Naive B cell (primary cell): Measurements from ENCODE around the gene ADSS1. TPM values are rescaled to one million over a fixed set of nuclear protein-coding genes. Genes with fewer than 3 reads are reported as not detected.
A peak's percentile ranks its signal among the peaks of the same experiment; 100 is the strongest.
"Not testable (repeated sequence)": the region's sequence is repeated elsewhere in the genome, so short reads cannot be mapped to it uniquely, and the experiment has no call there.

Experiments used
- ATAC-seq, 2 donors: fragments of 150-1000 bp; cut with Tn5 transposase; 2 replicates each; pipeline ENCODE4 v1.10.0; 2021; ENCODE audit warnings: low read depth in 2 of 2, mild to moderate bottlenecking in 2 of 2, moderate library complexity in 2 of 2
- DNase-seq: peaks from one replicate; pipeline ENCODE4 v3.0.0; 2022
- H3K27ac Mint-ChIP-seq, 6 donors: one replicate each; pipeline ENCODE4 v1.8.0; 2020 to 2022; ENCODE audit warnings: mild to moderate bottlenecking in 6 of 6, mixed read lengths in 6 of 6, moderate library complexity in 5 of 6, inconsistent platforms in 2 of 6
- H3K27me3 Mint-ChIP-seq, 3 donors: one replicate each; pipeline ENCODE4 v1.8.0; 2021 to 2022; ENCODE audit warnings: mixed read lengths in 3 of 3, mild to moderate bottlenecking in 1 of 3
- H3K36me3 Mint-ChIP-seq, 2 donors: one replicate each; pipeline ENCODE4 v1.8.0; 2020 to 2022; ENCODE audit warnings: mixed read lengths in 2 of 2, inconsistent platforms in 1 of 2, mild to moderate bottlenecking in 1 of 2
- H3K4me1 Mint-ChIP-seq, 3 donors: one replicate each; pipeline ENCODE4 v1.8.0; 2020 to 2022; ENCODE audit warnings: mixed read lengths in 3 of 3, inconsistent platforms in 1 of 3, mild to moderate bottlenecking in 1 of 3, moderate library complexity in 1 of 3
- H3K4me3 Mint-ChIP-seq, 8 donors: one replicate each; pipeline ENCODE4 v1.8.0; 2020 to 2022; ENCODE audit warnings: mild to moderate bottlenecking in 8 of 8, mixed read lengths in 8 of 8, moderate library complexity in 8 of 8, inconsistent platforms in 2 of 8
- H3K9me3 Mint-ChIP-seq, 7 donors: one replicate each; pipeline ENCODE4 v1.8.0; 2020 to 2022; ENCODE audit warnings: mixed read lengths in 7 of 7, mild to moderate bottlenecking in 5 of 7, inconsistent platforms in 2 of 7, moderate library complexity in 1 of 7
- polyA plus RNA-seq, 6 donors: library from polyadenylated mRNA; unstranded; fragments of 300-500 nt; fragmentation: Illumina TruSeq; gene quantifications; one replicate each; pipeline ENCODE4 v1.2.3, GENCODE V29; 2021; ENCODE audit warnings: low read depth in 6 of 6

Gene ADSS1
- polyA plus RNA-seq, 6 donors from 2014 or later: 0.17 to 0.29 TPM; not detected in 4

GRCh38 chr14:104741108-104741802 lies 17.2 kb downstream of the ADSS1 start:
- Mint-ChIP-seq H3K9me3 (no peaks in the 10 kb centered on the region), H3K36me3 (no peaks in the 10 kb centered on the region), H3K27ac (no peak overlapping the region), H3K27me3 (no peaks in the 10 kb centered on the region), H3K4me1 (peaks cover 0 to 4% (median 0%) of the 10 kb centered on the region in 3 donors), H3K4me3 (no peak overlapping the region)
- no peak for DNase-seq
- ATAC-seq: no peak

- Mint-ChIP-seq H3K4me3 (no peak overlapping the region), H3K4me1 (peaks cover 0 to 4% (median 0%) of the 10 kb centered on the region in 3 donors), H3K36me3 (no peaks in the 10 kb centered on the region), H3K9me3 (no peaks in the 10 kb centered on the region), H3K27ac (no peak overlapping the region), H3K27me3 (no peaks in the 10 kb centered on the region)
- no peak for ATAC-seq
- no peak for DNase-seq
Measured at GRCh38 chr14:104741803-104742251, 17.8 kb downstream of the ADSS1 start.

- DNase-seq (no peak), ATAC-seq (no peak)
- H3K9me3 Mint-ChIP-seq: no peaks in the 10 kb centered on the region
- no peak overlapping the region for H3K4me3 Mint-ChIP-seq
- H3K27me3 Mint-ChIP-seq: no peaks in the 10 kb centered on the region
- no peaks in the 10 kb centered on the region for H3K36me3 Mint-ChIP-seq
- no peak overlapping the region for H3K27ac Mint-ChIP-seq
- peaks cover 0 to 4% (median 0%) of the 10 kb centered on the region in 3 donors for H3K4me1 Mint-ChIP-seq
Measured at GRCh38 chr14:104742586-104743455, 18.8 kb downstream of the ADSS1 start.

GRCh38 chr14:104743461-104744380 lies 19.7 kb downstream of the ADSS1 start:
- no peak for ATAC-seq
- H3K9me3 Mint-ChIP-seq: no peaks in the 10 kb centered on the region
- H3K27ac Mint-ChIP-seq: no peak overlapping the region

GRCh38 chr14:104744484-104744883 lies 20.5 kb downstream of the ADSS1 start:
- ATAC-seq (no peak), DNase-seq (no peak)
- H3K4me3 Mint-ChIP-seq: no peak overlapping the region
- no peaks in the 10 kb centered on the region for H3K27me3 Mint-ChIP-seq
- no peak overlapping the region for H3K27ac Mint-ChIP-seq
- no peaks in the 10 kb centered on the region for H3K9me3 Mint-ChIP-seq
- H3K4me1 Mint-ChIP-seq: peaks cover 8 to 14% (median 9%) of the 10 kb centered on the region in 3 donors
- no peaks in the 10 kb centered on the region for H3K36me3 Mint-ChIP-seq

More at GRCh38 chr14:104743461-104744380, 19.7 kb downstream of the ADSS1 start:
- H3K4me3 Mint-ChIP-seq: no peak overlapping the region
- DNase-seq: no peak
- no peaks in the 10 kb centered on the region for H3K27me3 Mint-ChIP-seq
- peaks cover under 1 to 7% (median 4%) of the 10 kb centered on the region in 3 donors for H3K4me1 Mint-ChIP-seq
- H3K36me3 Mint-ChIP-seq: no peaks in the 10 kb centered on the region

GRCh38 chr14:104745431-104745830 lies 21.4 kb downstream of the ADSS1 start:
- Mint-ChIP-seq H3K27ac (no peak overlapping the region), H3K36me3 (no peaks in the 10 kb centered on the region), H3K4me3 (no peak overlapping the region), H3K9me3 (no peaks in the 10 kb centered on the region), H3K27me3 (no peaks in the 10 kb centered on the region), H3K4me1 (peaks cover 5 to 17% (median 8%) of the 10 kb centered on the region in 3 donors)
- ATAC-seq (no peak), DNase-seq (no peak)

- H3K36me3 Mint-ChIP-seq: no peaks in the 10 kb centered on the region
- ATAC-seq: no peak
- H3K27me3 Mint-ChIP-seq: no peaks in the 10 kb centered on the region
- no peak for DNase-seq
- peaks cover 5 to 17% (median 8%) of the 10 kb centered on the region in 3 donors for H3K4me1 Mint-ChIP-seq
- no peaks in the 10 kb centered on the region for H3K9me3 Mint-ChIP-seq
- H3K4me3 Mint-ChIP-seq: no peak overlapping the region
- H3K27ac Mint-ChIP-seq: no peak overlapping the region
Measured at GRCh38 chr14:104746071-104746545, 22.1 kb downstream of the ADSS1 start.

- ATAC-seq (no peak), DNase-seq (no peak)
- Mint-ChIP-seq H3K36me3 (no peaks in the 10 kb centered on the region), H3K9me3 (no peaks in the 10 kb centered on the region), H3K4me3 (no peak overlapping the region), H3K4me1 (peaks cover 5 to 17% (median 8%) of the 10 kb centered on the region in 3 donors), H3K27ac (no peak overlapping the region), H3K27me3 (no peaks in the 10 kb centered on the region)
Measured at GRCh38 chr14:104746934-104747481, 23.0 kb downstream of the ADSS1 start.

- no peak for DNase-seq
- H3K27me3 Mint-ChIP-seq: no peaks in the 10 kb centered on the region
- H3K4me3 Mint-ChIP-seq: peak overlapping the region in 2 of 8 donors; percentile 29 to 30
Measured at GRCh38 chr14:104747876-104748275, 23.8 kb downstream of the ADSS1 start.

GRCh38 chr14:104749111-104749649 lies 25.2 kb downstream of the ADSS1 start:
- Mint-ChIP-seq H3K27me3 (no peaks in the 10 kb centered on the region), H3K9me3 (no peaks in the 10 kb centered on the region), H3K4me1 (peaks cover 16 to 29% (median 20%) of the 10 kb centered on the region in 3 donors), H3K36me3 (no peaks in the 10 kb centered on the region), H3K4me3 (peak overlapping the region in 4 of 8 donors; percentile 6 to 82 (median 37)), H3K27ac (peak overlapping the region in 2 of 6 donors; percentile 47 to 58)
- no peak for ATAC-seq
- DNase-seq: no peak

More at GRCh38 chr14:104747876-104748275, 23.8 kb downstream of the ADSS1 start:
- ATAC-seq: no peak
- no peak overlapping the region for H3K27ac Mint-ChIP-seq
- H3K4me1 Mint-ChIP-seq: peaks cover 6 to 19% (median 9%) of the 10 kb centered on the region in 3 donors
- no peaks in the 10 kb centered on the region for H3K9me3 Mint-ChIP-seq
- no peaks in the 10 kb centered on the region for H3K36me3 Mint-ChIP-seq

GRCh38 chr14:104750056-104750752 lies 26.2 kb downstream of the ADSS1 start:
- no peaks in the 10 kb centered on the region for H3K36me3 Mint-ChIP-seq
- H3K9me3 Mint-ChIP-seq: no peaks in the 10 kb centered on the region
- DNase-seq (no peak), ATAC-seq (no peak)
- H3K4me1 Mint-ChIP-seq: peaks cover 22 to 39% (median 29%) of the 10 kb centered on the region in 3 donors
- H3K4me3 Mint-ChIP-seq: peak overlapping the region in 4 of 8 donors; percentile 45 to 67 (median 56)
- H3K27me3 Mint-ChIP-seq: no peaks in the 10 kb centered on the region
- peak overlapping the region in 2 of 6 donors; percentile 57 to 60 for H3K27ac Mint-ChIP-seq

- DNase-seq, ATAC-seq, H3K9me3 Mint-ChIP-seq, H3K36me3 Mint-ChIP-seq, H3K27me3 Mint-ChIP-seq: not testable (repeated sequence)
- Mint-ChIP-seq H3K4me3 (peak overlapping the region in 5 of 8 donors; percentile 45 to 69 (median 66)), H3K4me1 (peaks cover 24 to 44% (median 33%) of the 10 kb centered on the region in 3 donors), H3K27ac (peak overlapping the region in 2 of 6 donors; percentile 15)
Measured at GRCh38 chr14:104750753-104751057, 26.7 kb downstream of the ADSS1 start.
